HEK293 (cell line): Measurements from ENCODE around the gene N4BP3.

Source experiments
- CTCF ChIA-PET: fragments of 350-600 bp; formaldehyde crosslinking; extraction: SDS; loops from one replicate; lab custom pipeline; 2021; ENCODE audit warnings: antibody characterized with exemption; lab: Yijun Ruan, JAX
- POLR2A ChIA-PET: fragments of 300-600 bp; formaldehyde crosslinking; extraction: SDS; loops from one replicate; lab custom pipeline; 2020; ENCODE audit warnings: antibody characterized with exemption, inconsistent platforms; lab: Yijun Ruan, JAX
- H3K27ac ChIP-seq: fragments of 200-500 bp; sonication (Bioruptor generic); 2 replicates; pipeline ENCODE4 v1.5.1; 2014; ENCODE audit warnings: low read depth, low read length, control low read depth, inconsistent platforms; ENCODE audit errors: extremely low read depth
- H3K36me3 ChIP-seq, 2 experiments: fragments of 200-500 bp in 1 of 2; sonication (Bioruptor generic) in 1 of 2; 1 replicate in 1 of 2; 2 replicates in 1 of 2; pipeline ENCODE4 v1.5.1; 2014 to 2017; ENCODE audit warnings: inconsistent platforms in 2 of 2, low read length in 2 of 2; ENCODE audit not compliant: control insufficient read depth in 2 of 2, insufficient read depth in 1 of 2
- H3K4me1 ChIP-seq: fragments of 200-500 bp; sonication (Bioruptor generic); 2 replicates; pipeline ENCODE4 v1.5.1; 2014; ENCODE audit warnings: mild to moderate bottlenecking, low read length, inconsistent platforms; ENCODE audit not compliant: control insufficient read depth, insufficient read depth
- H3K4me3 ChIP-seq: 2 replicates; pipeline ENCODE4 v1.5.1; 2011; ENCODE audit warnings: low read depth, mild to moderate bottlenecking, control low read depth, low read length, moderate library complexity
- H3K9me3 ChIP-seq: fragments of 200-500 bp; sonication (Bioruptor generic); 2 replicates; pipeline ENCODE4 v1.5.1; 2014; ENCODE audit warnings: low read depth, low read length, inconsistent platforms; ENCODE audit not compliant: control insufficient read depth, insufficient read depth
- CTCF ChIP-seq: fragments of 450-650 bp; formaldehyde crosslinking; IDR thresholded peaks from 2 replicates; pipeline ENCODE4 v1.5.1; 2016; ENCODE audit warnings: missing biosample characterization, missing genetic modification characterization
- GLIS1 ChIP-seq: fragments of 450-650 bp; formaldehyde crosslinking; IDR thresholded peaks from 2 replicates; pipeline ENCODE4 v1.5.1; 2016; ENCODE audit warnings: missing biosample characterization, missing genetic modification characterization
- KLF17 ChIP-seq: fragments of 450-650 bp; formaldehyde crosslinking; IDR thresholded peaks from 2 replicates; pipeline ENCODE4 v1.5.1; 2016; ENCODE audit warnings: missing biosample characterization, missing genetic modification characterization
- PRDM10 ChIP-seq: fragments of 450-650 bp; formaldehyde crosslinking; IDR thresholded peaks from 2 replicates; pipeline ENCODE4 v1.5.1; 2016; ENCODE audit warnings: missing biosample characterization, missing genetic modification characterization
- SP2 ChIP-seq: fragments of 450-650 bp; formaldehyde crosslinking; IDR thresholded peaks from 2 replicates; pipeline ENCODE4 v1.5.1; 2016; ENCODE audit warnings: missing biosample characterization, missing genetic modification characterization
- ZBTB17 ChIP-seq: fragments of 450-650 bp; formaldehyde crosslinking; IDR thresholded peaks from 2 replicates; pipeline ENCODE4 v1.5.1; 2016; ENCODE audit warnings: missing biosample characterization, missing genetic modification characterization
- ZBTB26 ChIP-seq: fragments of 450-650 bp; formaldehyde crosslinking; optimal IDR thresholded peaks from 2 replicates; pipeline ENCODE3; 2016; ENCODE audit warnings: missing biosample characterization, mild to moderate bottlenecking, missing genetic modification characterization
- ZBTB44 ChIP-seq: fragments of 450-650 bp; IDR thresholded peaks from 2 replicates; pipeline ENCODE4 v1.5.1; 2018; ENCODE audit warnings: missing biosample characterization, mild to moderate bottlenecking, missing genetic modification characterization
- ZBTB6 ChIP-seq: fragments of 450-650 bp; formaldehyde crosslinking; IDR thresholded peaks from 2 replicates; pipeline ENCODE4 v1.5.1; 2017; ENCODE audit warnings: missing biosample characterization, missing genetic modification characterization
- ZNF140 ChIP-seq: fragments of 450-650 bp; formaldehyde crosslinking; IDR thresholded peaks from 2 replicates; pipeline ENCODE4 v1.5.1; 2016; ENCODE audit warnings: missing biosample characterization, missing genetic modification characterization
- ZNF155 ChIP-seq: fragments of 450-650 bp; formaldehyde crosslinking; IDR thresholded peaks from 2 replicates; pipeline ENCODE4 v1.5.1; 2016; ENCODE audit warnings: missing biosample characterization, missing genetic modification characterization
- ZNF2 ChIP-seq: fragments of 450-650 bp; formaldehyde crosslinking; IDR thresholded peaks from 2 replicates; pipeline ENCODE4 v1.5.1; 2016; ENCODE audit warnings: missing biosample characterization, missing genetic modification characterization
- ZNF223 ChIP-seq: fragments of 450-650 bp; formaldehyde crosslinking; IDR thresholded peaks from 2 replicates; pipeline ENCODE4 v1.5.1; 2016; ENCODE audit warnings: missing biosample characterization, missing genetic modification characterization
- ZNF311 ChIP-seq: fragments of 450-650 bp; formaldehyde crosslinking; IDR thresholded peaks from 2 replicates; pipeline ENCODE4 v1.5.1; 2017; ENCODE audit warnings: missing biosample characterization, missing genetic modification characterization, borderline replicate concordance
- ZNF335 ChIP-seq: fragments of 450-650 bp; formaldehyde crosslinking; conservative IDR thresholded peaks from 2 replicates; pipeline ENCODE4 v1.5.1; 2016; ENCODE audit warnings: missing biosample characterization, missing genetic modification characterization
- ZNF423 ChIP-seq: fragments of 450-650 bp; formaldehyde crosslinking; IDR thresholded peaks from 2 replicates; pipeline ENCODE4 v1.5.1; 2016; ENCODE audit warnings: missing biosample characterization, missing genetic modification characterization
- ZNF501 ChIP-seq: fragments of 450-650 bp; formaldehyde crosslinking; IDR thresholded peaks from 2 replicates; pipeline ENCODE4 v1.5.1; 2016; ENCODE audit warnings: missing biosample characterization, missing genetic modification characterization
- ZNF600 ChIP-seq: fragments of 450-650 bp; formaldehyde crosslinking; IDR thresholded peaks from 2 replicates; pipeline ENCODE4 v1.5.1; 2016; ENCODE audit warnings: missing biosample characterization, missing genetic modification characterization
- ZNF629 ChIP-seq: fragments of 450-650 bp; formaldehyde crosslinking; IDR thresholded peaks from 2 replicates; pipeline ENCODE4 v1.5.1; 2017; ENCODE audit warnings: missing biosample characterization, missing genetic modification characterization
- ZNF660 ChIP-seq: fragments of 450-650 bp; IDR thresholded peaks from 2 replicates; pipeline ENCODE4 v1.5.1; 2018; ENCODE audit warnings: missing biosample characterization, mild to moderate bottlenecking, missing genetic modification characterization
- ZNF670 ChIP-seq: fragments of 450-650 bp; formaldehyde crosslinking; IDR thresholded peaks from 2 replicates; pipeline ENCODE4 v1.5.1; 2016; ENCODE audit warnings: missing biosample characterization, missing genetic modification characterization, low read depth
- ZNF692 ChIP-seq: fragments of 450-650 bp; formaldehyde crosslinking; IDR thresholded peaks from 2 replicates; pipeline ENCODE4 v1.5.1; 2016; ENCODE audit warnings: missing biosample characterization, missing genetic modification characterization
- ZNF76 ChIP-seq: fragments of 450-650 bp; formaldehyde crosslinking; IDR thresholded peaks from 2 replicates; pipeline ENCODE4; 2016; ENCODE audit warnings: low read depth, missing biosample characterization, missing genetic modification characterization, borderline replicate concordance
- ZNF830 ChIP-seq: fragments of 450-650 bp; IDR thresholded peaks from 2 replicates; pipeline ENCODE4 v1.5.0; 2018; ENCODE audit warnings: missing biosample characterization, missing genetic modification characterization, low read depth, mild to moderate bottlenecking, moderate library complexity

Gene N4BP3

GRCh38 chr5:178120607-178121357 lies 7.5 kb downstream of the N4BP3 start:
- CTCF ChIA-PET = interaction anchor here (0.6 to 2.1 kb wide), 30 partner anchors 9 to 1582 kb away, joined by 3 to 19 read pairs (median 4); no protein-coding TSS in a partner anchor
- POLR2A ChIA-PET = interaction anchor here (0.6 to 2.2 kb wide), 10 partner anchors 9 to 794 kb away, joined by 3 to 13 read pairs (median 5); partner anchors contain the start of gene HNRNPAB
- Histone ChIP-seq H3K27ac (no peak overlapping the region; the same call in 1 of the 2 replicates), H3K4me1 (0 out of 2 replicates have a peak, but pooled peaks cover 2% of the 10 kb centered on the region), H3K4me3 (no peak overlapping the region), H3K36me3 (peaks cover 0 to 10% of the 10 kb centered on the region in 2 experiments; a peak in 1 of 3 replicates), H3K9me3 (no peaks in the 10 kb centered on the region)
- TF ChIP-seq ZNF660 (peak; percentile 73; the same call in 1 of the 2 replicates), ZNF335 (tag by site-specific recombination) (peak; percentile 50), ZNF76 (tag by site-specific recombination) (peak; percentile 74; the same call in 1 of the 2 replicates), ZNF670 (tag by site-specific recombination) (no peak), ZNF223 (no peak), ZBTB6 (tag by site-specific recombination) (peak; percentile 99), ZNF501 (tag by site-specific recombination) (0 out of 2 replicates have a peak, but pooled peaks have one; percentile 40), ZNF629 (peak; percentile 51; the same call in 1 of the 2 replicates), ZNF140 (tag by site-specific recombination) (no peak), SP2 (peak; percentile 54), KLF17 (peak; percentile 64; the same call in 1 of the 2 replicates), PRDM10 (tag by site-specific recombination) (peak; percentile 14; the same call in 1 of the 2 replicates), ZNF423 (tag by site-specific recombination) (peak; percentile 52; the same call in 1 of the 2 replicates), ZNF2 (tag by site-specific recombination) (peak; percentile 87), ZNF692 (tag by site-specific recombination) (peak; percentile 62), GLIS1 (tag by site-specific recombination) (peak; percentile 94), ZBTB17 (peak; percentile 90), ZBTB26 (tag by site-specific recombination) (peak; percentile 36), ZNF600 (peak; percentile 68; the same call in 1 of the 2 replicates), ZBTB44 (tag by site-specific recombination) (peak; percentile 97), CTCF (tag by site-specific recombination) (peak; percentile 96), ZNF311 (tag by site-specific recombination) (no peak), ZNF155 (tag by site-specific recombination) (no peak), ZNF830 (tag by site-specific recombination) (no peak)
